ENCODE data around the gene WDR6. TPM values are rescaled to one million over a fixed set of nuclear protein-coding genes. Genes with fewer than 3 reads are reported as not detected.
A peak's percentile ranks its signal among the peaks of the same experiment; 100 is the strongest.
"Not testable (repeated sequence)": the region's sequence is repeated elsewhere in the genome, so short reads cannot be mapped to it uniquely, and the experiment has no call there.

The WDR6 gene
- total RNA-seq, 3 donors from 2014 or later, result 98.5 to 205 (median 165) TPM

- Histone ChIP-seq H3K36me3 (ENCODE audit: low read depth) (no peaks in the 10 kb centered on the region), H3K9me3 (no peaks in the 10 kb centered on the region), H3K4me1 (ENCODE audit: low read depth) (peaks cover 9% of the 10 kb centered on the region), H3K4me3 (peak overlapping the region; percentile 51)
- no peak for TF ChIP-seq CTCF (IDR thresholded peaks at IDR 0.05)
- intact Hi-C loops (cut with DNase I, micrococcal nuclease), result no loop called here
- ATAC-seq (peak; percentile 87), DNase-seq (peak; percentile 92 to 97 (median 96))
Observed at GRCh38 chr3:49007771-49008528, 759 bp downstream of the WDR6 start.

- H3K36me3 ChIP-seq (ENCODE audit: low read depth); H3K4me1 ChIP-seq (ENCODE audit: low read depth); H3K9me3 ChIP-seq; intact Hi-C loops (cut with DNase I, micrococcal nuclease); H3K4me3 ChIP-seq; DNase-seq; ATAC-seq: not testable (repeated sequence)
Observed at GRCh38 chr3:49008627-49009026, 1.4 kb downstream of the WDR6 start.

- DNase-seq (no peak), ATAC-seq (no peak)
- intact Hi-C loops (cut with DNase I, micrococcal nuclease), result no loop called here
- Histone ChIP-seq H3K4me1 (ENCODE audit: low read depth) (peaks cover 9% of the 10 kb centered on the region), H3K36me3 (ENCODE audit: low read depth) (no peaks in the 10 kb centered on the region), H3K4me3 (no peak overlapping the region), H3K9me3 (no peaks in the 10 kb centered on the region)
- no peak for TF ChIP-seq CTCF (IDR thresholded peaks at IDR 0.05)
Observed at GRCh38 chr3:49009396-49009795, 2.2 kb downstream of the WDR6 start.

- Histone ChIP-seq H3K36me3 (ENCODE audit: low read depth) (peaks cover 4% of the 10 kb centered on the region), H3K4me3 (no peak overlapping the region), H3K4me1 (ENCODE audit: low read depth) (peaks cover 8% of the 10 kb centered on the region), H3K9me3 (no peaks in the 10 kb centered on the region)
- intact Hi-C loops (cut with DNase I, micrococcal nuclease), result no loop called here
- no peak for ATAC-seq
- TF ChIP-seq CTCF (IDR thresholded peaks at IDR 0.05), result no peak
- peak in 1 of 3 donors; percentile 31 for DNase-seq
Observed at GRCh38 chr3:49012441-49013017, 5.3 kb downstream of the WDR6 start.

- intact Hi-C loops (cut with DNase I, micrococcal nuclease), result no loop called here
- peaks cover 4% of the 10 kb centered on the region for H3K36me3 ChIP-seq (ENCODE audit: low read depth)
Observed at GRCh38 chr3:49013113-49013737, 6.0 kb downstream of the WDR6 start.

More at GRCh38 chr3:49013113-49013737, 6.0 kb downstream of the WDR6 start:
- no peak overlapping the region for H3K4me3 ChIP-seq
- DNase-seq (no peak), ATAC-seq (no peak)
- H3K4me1 ChIP-seq (ENCODE audit: low read depth), result peaks cover 10% of the 10 kb centered on the region
- no peaks in the 10 kb centered on the region for H3K9me3 ChIP-seq
- TF ChIP-seq CTCF (IDR thresholded peaks at IDR 0.05), result no peak

Measured in mucosa of descending colon (tissue), 3 donors.